ENCODE data around the gene TMEM253. TPM values are rescaled to one million over a fixed set of nuclear protein-coding genes. Genes with fewer than 3 reads are reported as not detected.

Gene TMEM253
- total and polyA plus RNA-seq, 2 experiments from 2014 or later = 4.9 to 5.4 TPM

DNA sequence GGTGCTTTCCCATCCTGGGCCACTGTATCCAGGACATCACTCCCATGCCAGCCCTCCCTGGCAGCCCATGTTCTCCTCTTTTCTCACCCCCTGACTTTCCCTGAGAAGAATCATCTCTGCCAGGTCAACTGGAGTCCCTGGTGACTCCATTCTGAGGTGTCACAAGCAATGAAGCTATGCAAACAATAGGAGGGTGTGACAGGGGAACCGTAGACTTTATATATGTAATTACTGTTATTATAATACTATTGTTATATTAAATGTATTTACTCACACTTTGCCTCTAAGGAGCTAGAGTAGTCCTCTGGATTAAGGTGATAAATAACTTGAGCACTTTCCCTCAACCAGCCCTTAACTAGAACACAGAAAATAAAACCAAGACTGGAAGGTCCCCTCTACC lies 11.6 kb upstream of the TMEM253 start:
- peaks cover 7% of the 10 kb centered on the region for H3K4me1 ChIP-seq (ENCODE audit: insufficient read depth)
- H3K27me3 ChIP-seq = no peaks in the 10 kb centered on the region
- H3K27ac ChIP-seq = no peak overlapping the region
- peaks cover 20% of the 10 kb centered on the region for H3K79me2 ChIP-seq
- no peak overlapping the region for H2AFZ ChIP-seq
- H3K4me2 ChIP-seq = no peak overlapping the region
- H3K9me3 ChIP-seq (ENCODE audit: low read depth) = no peaks in the 10 kb centered on the region
- H4K20me1 ChIP-seq (ENCODE audit: insufficient read depth, poor library complexity, severe bottlenecking) = peaks cover 6% of the 10 kb centered on the region
- DNase-seq (ENCODE audit: low spot score) = no peak
- 61% methylated on average over 1 of the region's 1 CpG for WGBS (ENCODE audit: low lambda C conversion rate, missing lambda C conversion rate)
- H3K4me3 ChIP-seq = no peak overlapping the region
- no peak for TF ChIP-seq EZH2 (IDR thresholded peaks at IDR 0.05; ENCODE audit: borderline replicate concordance)
- no peak for TF ChIP-seq EZH2phosphoT487 (IDR thresholded peaks at IDR 0.05; ENCODE audit: low read depth, severe bottlenecking, unreplicated experiment)
- TF ChIP-seq CTCF (IDR thresholded peaks at IDR 0.05; ENCODE audit: poor library complexity) = no peak
- H3K9me2 ChIP-seq (replicated peaks; ENCODE audit: insufficient read depth) = no peaks in the 10 kb centered on the region
- no peaks in the 10 kb centered on the region for H3K36me3 ChIP-seq (replicated peaks; ENCODE audit: insufficient read depth, low read depth)

GRCh38 chr14:21089877-21090193 lies 11.0 kb upstream of the TMEM253 start:
- WGBS (ENCODE audit: low lambda C conversion rate, missing lambda C conversion rate) = 96% methylated on average over 5 of the region's 5 CpGs

GRCh38 chr14:21090194-21090939 lies 10.5 kb upstream of the TMEM253 start:
- no peaks in the 10 kb centered on the region for H3K27me3 ChIP-seq
- H3K4me3 ChIP-seq = no peak overlapping the region
- no peaks in the 10 kb centered on the region for H3K9me3 ChIP-seq (ENCODE audit: low read depth)
- H3K4me1 ChIP-seq (ENCODE audit: insufficient read depth) = peaks cover 16% of the 10 kb centered on the region
- H3K79me2 ChIP-seq = peaks cover 26% of the 10 kb centered on the region
- TF ChIP-seq EZH2phosphoT487 (IDR thresholded peaks at IDR 0.05; ENCODE audit: low read depth, severe bottlenecking, unreplicated experiment) (no peak), CTCF (IDR thresholded peaks at IDR 0.05; ENCODE audit: poor library complexity) (peak; percentile 47)
- H3K4me2 ChIP-seq = no peak overlapping the region
- peaks cover 11% of the 10 kb centered on the region for H4K20me1 ChIP-seq (ENCODE audit: insufficient read depth, poor library complexity, severe bottlenecking)
- no peak overlapping the region for H3K27ac ChIP-seq
- WGBS (ENCODE audit: low lambda C conversion rate, missing lambda C conversion rate) = 98% methylated on average over 29 of the region's 45 CpGs
- H3K36me3 ChIP-seq (replicated peaks; ENCODE audit: insufficient read depth, low read depth) = no peaks in the 10 kb centered on the region
- no peak for DNase-seq (ENCODE audit: low spot score)
- no peak overlapping the region for H2AFZ ChIP-seq
- no peaks in the 10 kb centered on the region for H3K9me2 ChIP-seq (replicated peaks; ENCODE audit: insufficient read depth)

More at GRCh38 chr14:21089877-21090193, 11.0 kb upstream of the TMEM253 start:
- DNase-seq (ENCODE audit: low spot score) = no peak
- H3K9me3 ChIP-seq (ENCODE audit: low read depth) = no peaks in the 10 kb centered on the region
- peaks cover 21% of the 10 kb centered on the region for H3K79me2 ChIP-seq
- no peak for TF ChIP-seq CTCF (IDR thresholded peaks at IDR 0.05; ENCODE audit: poor library complexity)
- no peak for TF ChIP-seq EZH2phosphoT487 (IDR thresholded peaks at IDR 0.05; ENCODE audit: low read depth, severe bottlenecking, unreplicated experiment)
- no peak for TF ChIP-seq EZH2 (IDR thresholded peaks at IDR 0.05; ENCODE audit: borderline replicate concordance)
- H3K4me1 ChIP-seq (ENCODE audit: insufficient read depth) = peaks cover 12% of the 10 kb centered on the region
- H3K27me3 ChIP-seq = no peaks in the 10 kb centered on the region
- no peaks in the 10 kb centered on the region for H3K36me3 ChIP-seq (replicated peaks; ENCODE audit: insufficient read depth, low read depth)
- H3K4me2 ChIP-seq = no peak overlapping the region
- no peak overlapping the region for H3K27ac ChIP-seq
- H3K4me3 ChIP-seq = no peak overlapping the region
- no peak overlapping the region for H2AFZ ChIP-seq
- no peaks in the 10 kb centered on the region for H3K9me2 ChIP-seq (replicated peaks; ENCODE audit: insufficient read depth)
- peaks cover 7% of the 10 kb centered on the region for H4K20me1 ChIP-seq (ENCODE audit: insufficient read depth, poor library complexity, severe bottlenecking)

Data from hepatocyte (in vitro differentiated cells).